K562 treated with DMSO at 1 percent for 48 hours (cell line): Measurements from ENCODE around the gene DISP1. TPM values are rescaled to one million over a fixed set of nuclear protein-coding genes. Genes with fewer than 3 reads are reported as not detected.

Source experiments
- total RNA-seq: library from RNA; unstranded; fragments of 300-600 nt; gene quantifications from 2 replicates; pipeline ENCODE4 v1.2.3, GENCODE V29; 2022; ENCODE audit warnings: low replicate concordance; ENCODE audit errors: extremely low read depth

Gene DISP1
- not detected in 2 replicates for total RNA-seq

DNA sequence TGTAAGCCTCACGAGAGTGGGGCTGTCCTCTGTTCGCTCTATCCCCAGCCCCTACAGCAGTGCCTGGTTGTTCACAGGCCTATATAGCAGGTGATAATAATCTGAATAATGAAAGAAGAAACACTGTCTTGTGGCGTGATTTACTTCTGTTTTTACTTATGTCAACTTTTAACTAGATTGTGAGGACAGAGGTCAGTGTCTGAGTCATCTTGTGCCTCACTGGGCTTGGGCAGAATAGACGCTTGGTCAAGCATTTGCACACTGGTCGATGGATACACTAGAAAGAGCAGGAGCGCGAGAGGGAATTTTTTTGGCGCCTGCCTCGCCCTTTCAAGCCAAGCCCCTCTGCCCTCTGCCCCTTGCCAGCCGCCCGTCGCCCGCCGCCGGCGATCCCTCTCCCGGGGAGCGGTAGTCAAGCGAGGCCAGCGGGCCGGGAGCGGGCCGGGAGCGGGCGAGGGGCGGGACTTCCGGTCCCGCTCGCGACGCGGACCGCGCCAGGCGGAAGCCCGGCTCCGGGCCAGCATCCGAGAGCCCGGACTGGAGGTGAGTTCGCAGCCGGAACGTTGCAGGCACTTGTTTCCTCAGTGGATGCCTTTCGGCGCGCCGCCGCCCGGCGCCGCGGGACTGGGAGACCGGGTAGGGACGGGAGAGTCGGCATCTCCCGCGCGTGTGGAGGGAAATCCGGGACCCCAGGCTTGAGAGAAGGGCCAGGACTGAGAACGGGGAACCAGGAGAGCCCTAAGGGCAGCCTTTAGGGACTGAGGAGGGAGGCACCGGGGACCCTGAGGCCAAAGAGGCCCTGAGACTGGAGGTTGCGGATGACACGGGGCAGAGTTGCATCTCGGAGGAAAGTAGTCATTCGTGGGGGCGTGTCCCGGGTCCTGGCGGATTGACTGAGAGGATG lies at the start of gene DISP1:
Gene DISP1 (plus strand): TSS at position 504 of the 904 bp plus-strand sequence. CDS start 127,785 bp downstream, outside the sequence.

Other genes with a start within 250 kb of the DISP1 start
- gene TAF1A, start 225.1 kb upstream of the DISP1 start, total RNA-seq: not detected in 2 replicates
- gene MIA3, start 196.9 kb upstream of the DISP1 start, total RNA-seq: not detected in 2 replicates
- 124 TPM in 1 of 2 replicates, not detected in the other for gene AIDA, start 102.5 kb upstream of the DISP1 start, total RNA-seq
- not detected in 2 replicates for gene BROX, start 102.5 kb upstream of the DISP1 start, total RNA-seq
- gene FAM177B, start 77.8 kb upstream of the DISP1 start, total RNA-seq: not detected in 2 replicates